ENCODE data around the gene CYTH1. TPM values are rescaled to one million over a fixed set of nuclear protein-coding genes. Genes with fewer than 3 reads are reported as not detected.
A peak's percentile ranks its signal among the peaks of the same experiment; 100 is the strongest.

The CYTH1 gene
- total RNA-seq, 1 donor from 2014 or later: 80.8 TPM

DNA sequence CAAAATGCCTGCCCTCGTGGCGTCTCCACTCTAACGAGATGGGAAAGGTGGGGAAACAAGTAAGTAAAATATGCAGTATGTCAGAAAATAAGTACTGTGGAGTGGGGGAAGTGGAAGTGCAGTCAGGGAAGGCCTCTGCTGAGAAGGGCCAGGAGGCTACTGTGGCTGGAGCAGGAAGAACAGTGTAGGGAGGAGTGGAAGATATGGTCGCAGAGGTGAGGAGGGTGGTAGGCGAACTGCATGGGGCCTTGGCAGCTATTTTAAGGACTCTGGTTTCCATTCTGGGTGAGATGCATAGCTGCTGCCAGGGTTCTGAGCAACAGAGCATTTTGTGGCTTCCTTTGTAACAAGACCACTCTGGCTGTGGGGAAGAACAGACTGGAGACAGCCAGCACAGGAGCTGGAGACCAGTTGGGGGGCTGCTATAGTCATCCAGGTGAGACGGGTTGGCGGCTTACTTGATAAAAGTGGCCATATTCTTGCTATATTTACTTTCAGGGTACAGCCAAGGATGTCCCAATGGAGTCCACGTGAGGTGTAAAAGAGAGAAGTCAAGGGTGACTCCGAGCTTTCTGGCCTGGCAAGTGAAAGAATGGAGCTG lies 42.6 kb downstream of the CYTH1 start:
- H3K36me3 Mint-ChIP-seq (ENCODE audit: low read depth): no peaks in the 10 kb centered on the region
- H3K4me3 Mint-ChIP-seq (ENCODE audit: unreplicated experiment): no peak overlapping the region
- no peaks in the 10 kb centered on the region for H3K9me3 Mint-ChIP-seq (ENCODE audit: low read depth)
- peaks cover 73% of the 10 kb centered on the region for H3K4me1 Mint-ChIP-seq (ENCODE audit: low read depth)
- H3K27ac Mint-ChIP-seq (ENCODE audit: unreplicated experiment): peak overlapping the region; percentile 71
- TF ChIP-seq, protein P1, sequence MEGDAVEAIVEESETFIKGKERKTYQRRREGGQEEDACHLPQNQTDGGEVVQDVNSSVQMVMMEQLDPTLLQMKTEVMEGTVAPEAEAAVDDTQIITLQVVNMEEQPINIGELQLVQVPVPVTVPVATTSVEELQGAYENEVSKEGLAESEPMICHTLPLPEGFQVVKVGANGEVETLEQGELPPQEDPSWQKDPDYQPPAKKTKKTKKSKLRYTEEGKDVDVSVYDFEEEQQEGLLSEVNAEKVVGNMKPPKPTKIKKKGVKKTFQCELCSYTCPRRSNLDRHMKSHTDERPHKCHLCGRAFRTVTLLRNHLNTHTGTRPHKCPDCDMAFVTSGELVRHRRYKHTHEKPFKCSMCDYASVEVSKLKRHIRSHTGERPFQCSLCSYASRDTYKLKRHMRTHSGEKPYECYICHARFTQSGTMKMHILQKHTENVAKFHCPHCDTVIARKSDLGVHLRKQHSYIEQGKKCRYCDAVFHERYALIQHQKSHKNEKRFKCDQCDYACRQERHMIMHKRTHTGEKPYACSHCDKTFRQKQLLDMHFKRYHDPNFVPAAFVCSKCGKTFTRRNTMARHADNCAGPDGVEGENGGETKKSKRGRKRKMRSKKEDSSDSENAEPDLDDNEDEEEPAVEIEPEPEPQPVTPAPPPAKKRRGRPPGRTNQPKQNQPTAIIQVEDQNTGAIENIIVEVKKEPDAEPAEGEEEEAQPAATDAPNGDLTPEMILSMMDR (IDR thresholded peaks at IDR 0.05): no peak
- DNase-seq (ENCODE audit: low spot score): no peak
- H3K27me3 Mint-ChIP-seq (ENCODE audit: low read depth): no peaks in the 10 kb centered on the region

DNA sequence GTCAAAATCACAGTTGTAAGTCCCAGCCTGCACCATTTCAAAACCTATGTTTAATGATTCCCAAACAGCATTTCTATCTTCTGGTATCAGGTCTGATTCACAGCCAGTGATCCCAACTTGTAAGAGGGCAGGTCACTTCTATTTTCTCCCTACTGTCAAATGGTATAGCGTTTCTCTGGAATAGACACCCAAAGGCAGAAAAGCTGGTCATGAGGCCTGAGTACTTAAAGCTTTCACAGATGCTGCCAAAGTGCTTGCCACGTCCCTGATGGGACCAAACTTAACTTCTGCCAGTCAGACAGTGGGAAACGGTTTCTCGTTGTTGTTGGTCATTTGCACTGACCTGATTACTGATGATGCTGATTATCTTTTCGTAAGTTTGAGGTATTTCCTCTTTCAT lies 43.4 kb downstream of the CYTH1 start:
- Mint-ChIP-seq H3K27ac (ENCODE audit: unreplicated experiment) (no peak overlapping the region), H3K4me3 (ENCODE audit: unreplicated experiment) (no peak overlapping the region), H3K4me1 (ENCODE audit: low read depth) (peaks cover 74% of the 10 kb centered on the region), H3K9me3 (ENCODE audit: low read depth) (no peaks in the 10 kb centered on the region), H3K27me3 (ENCODE audit: low read depth) (no peaks in the 10 kb centered on the region), H3K36me3 (ENCODE audit: low read depth) (no peaks in the 10 kb centered on the region)
- no peak for DNase-seq (ENCODE audit: low spot score)
- TF ChIP-seq, protein P1 (IDR thresholded peaks at IDR 0.05): no peak

DNA sequence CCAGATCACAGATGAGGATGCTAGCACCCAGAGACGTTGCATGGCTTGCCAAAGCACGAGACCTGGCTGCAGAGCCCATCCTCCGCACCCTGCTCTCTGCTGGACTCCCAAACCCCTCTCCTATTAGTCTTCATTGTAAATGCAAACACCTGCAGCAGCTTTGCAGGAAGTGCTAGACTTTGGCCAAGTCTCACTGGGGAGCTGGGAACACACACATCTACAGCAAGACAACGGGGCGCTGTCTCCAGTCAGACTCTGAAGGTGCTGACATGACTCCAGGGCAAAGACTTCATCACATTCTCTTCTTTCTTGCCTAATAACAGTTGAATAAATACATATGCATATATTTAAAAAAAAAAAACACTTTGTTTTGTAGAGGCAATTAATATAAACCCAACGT lies 43.8 kb downstream of the CYTH1 start:
- Mint-ChIP-seq H3K4me1 (ENCODE audit: low read depth) (peaks cover 77% of the 10 kb centered on the region), H3K27ac (ENCODE audit: unreplicated experiment) (no peak overlapping the region), H3K36me3 (ENCODE audit: low read depth) (no peaks in the 10 kb centered on the region), H3K4me3 (ENCODE audit: unreplicated experiment) (no peak overlapping the region), H3K9me3 (ENCODE audit: low read depth) (no peaks in the 10 kb centered on the region), H3K27me3 (ENCODE audit: low read depth) (no peaks in the 10 kb centered on the region)
- TF ChIP-seq, protein P1 (IDR thresholded peaks at IDR 0.05): no peak
- DNase-seq (ENCODE audit: low spot score): no peak

DNA sequence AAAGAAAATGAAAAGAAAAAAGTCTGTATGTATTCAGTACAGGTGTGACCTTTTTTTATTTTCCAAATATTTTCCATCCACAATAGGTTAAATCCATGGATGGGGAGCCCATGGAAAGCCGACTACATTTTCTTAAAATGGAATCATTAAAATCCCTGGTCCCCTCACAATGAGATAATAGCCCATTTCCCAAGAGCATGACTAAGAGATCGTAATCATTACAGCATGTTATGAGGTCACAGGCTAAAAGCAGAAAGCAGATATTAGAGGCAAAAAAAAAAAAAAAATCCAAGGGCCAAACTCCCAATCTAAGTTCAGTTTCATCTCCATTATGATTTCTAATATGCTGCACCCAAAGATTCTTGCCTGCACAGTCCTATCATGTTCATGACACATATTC lies 44.7 kb downstream of the CYTH1 start:
- Mint-ChIP-seq H3K4me3 (ENCODE audit: unreplicated experiment) (no peak overlapping the region), H3K4me1 (ENCODE audit: low read depth) (peaks cover 74% of the 10 kb centered on the region), H3K27me3 (ENCODE audit: low read depth) (no peaks in the 10 kb centered on the region), H3K9me3 (ENCODE audit: low read depth) (no peaks in the 10 kb centered on the region), H3K36me3 (ENCODE audit: low read depth) (no peaks in the 10 kb centered on the region), H3K27ac (ENCODE audit: unreplicated experiment) (peak overlapping the region; percentile 61)
- TF ChIP-seq, protein P1 (IDR thresholded peaks at IDR 0.05): no peak
- no peak for DNase-seq (ENCODE audit: low spot score)

DNA sequence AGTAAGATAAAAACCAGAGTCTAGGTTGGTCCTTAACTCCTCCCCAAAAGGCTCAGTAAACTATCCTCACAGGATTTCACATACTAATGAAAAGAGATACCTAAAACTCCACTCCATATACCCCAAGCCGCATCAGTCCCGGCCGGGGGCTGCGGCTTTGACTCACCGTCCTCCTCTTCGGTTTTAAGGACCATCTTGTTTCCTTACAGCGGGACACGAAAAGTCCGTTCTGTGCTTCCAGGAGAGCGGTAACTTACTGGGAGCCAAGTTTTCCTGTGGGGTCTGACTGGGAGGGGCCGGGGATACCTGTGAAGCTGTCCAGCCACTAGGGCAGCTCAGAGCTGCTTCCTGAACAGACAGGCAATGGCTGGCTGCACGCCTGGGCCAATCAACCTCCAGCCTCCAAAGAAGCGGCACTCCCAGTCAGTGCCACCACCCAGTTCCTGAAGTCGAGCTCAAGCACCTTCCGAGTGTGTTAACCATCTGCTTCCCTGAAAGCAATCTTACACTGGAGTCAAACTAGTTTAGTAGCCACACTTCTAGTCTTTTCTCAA lies 45.5 kb downstream of the CYTH1 start:
- no peaks in the 10 kb centered on the region for H3K9me3 Mint-ChIP-seq (ENCODE audit: low read depth)
- H3K4me3 Mint-ChIP-seq (ENCODE audit: unreplicated experiment): peak overlapping the region; percentile 19
- DNase-seq (ENCODE audit: low spot score): no peak
- H3K27me3 Mint-ChIP-seq (ENCODE audit: low read depth): no peaks in the 10 kb centered on the region
- H3K36me3 Mint-ChIP-seq (ENCODE audit: low read depth): no peaks in the 10 kb centered on the region
- TF ChIP-seq, protein P1 (IDR thresholded peaks at IDR 0.05): no peak
- peak overlapping the region; percentile 91 for H3K27ac Mint-ChIP-seq (ENCODE audit: unreplicated experiment)
- peaks cover 67% of the 10 kb centered on the region for H3K4me1 Mint-ChIP-seq (ENCODE audit: low read depth)
